Right cardiac atrium (tissue), 5 donors: Measurements from ENCODE around the gene PITPNM3. TPM values are rescaled to one million over a fixed set of nuclear protein-coding genes. Genes with fewer than 3 reads are reported as not detected.

Experiments used
- ATAC-seq, 2 donors: fragments of 200-7000 bp; cut with Tn5 transposase; one replicate each; pipeline versions ENCODE4 v1.8.0 to v1.9.1; 2020; ENCODE audit warnings: moderate library complexity in 2 of 2, mild to moderate bottlenecking in 1 of 2
- DNase-seq, 3 donors: peaks; one replicate each; pipeline ENCODE4 v3.0.0-alpha.2; 2020
- H3K27ac ChIP-seq: one replicate; pipeline ENCODE4 v1.5.1; 2013; ENCODE audit warnings: mild to moderate bottlenecking, low read length, control low read depth, moderate library complexity
- H3K27me3 ChIP-seq: one replicate; pipeline ENCODE4 v1.6.1; 2013; ENCODE audit not compliant: control insufficient read depth, insufficient read depth
- H3K4me1 ChIP-seq: one replicate; pipeline ENCODE4 v1.6.1; 2013; ENCODE audit warnings: low read length; ENCODE audit not compliant: control insufficient read depth, insufficient read depth
- H3K4me3 ChIP-seq: one replicate; pipeline ENCODE4 v1.5.1; 2013; ENCODE audit warnings: low read length, control low read depth
- H3K9me3 ChIP-seq: one replicate; pipeline ENCODE4 v1.6.1; 2013; ENCODE audit warnings: low read length; ENCODE audit not compliant: control insufficient read depth
- whole genome bisulfite sequencing: extraction: QIAGEN DNeasy Blood & Tissue Kit; methylation state at CpG from one replicate; pipeline ENCODE4 v1.1.7; 2013; 5-methylcytosine and 5-hydroxymethylcytosine counted together
- intact Hi-C, 4 donors: fragments of 100-400 bp; cut with DNase I; formaldehyde crosslinking; loops; one replicate each; pipeline versions ENCODE4 v1.11.0 to v1.14.0; 2022 to 2023
- polyA plus RNA-seq: library from polyadenylated mRNA; stranded (reverse); fragments of 200-250 nt; gene quantifications from one replicate; pipeline ENCODE4 v1.2.3, GENCODE V29; 2013
- total RNA-seq, 4 donors: library from RNA; stranded (reverse); fragmentation: NEBNext Ultra II Directional; extraction: Animal tissue kit (Norgen Biotek cat#: 25700); gene quantifications; one replicate each; pipeline ENCODE4 v1.2.1, GENCODE V29; 2021
- donor health status: healthy with polysubstance abuse.
- donor health status: DM: no; HTN: yes; CAD: no.
- donor health status: DM: no; HTN: no; CAD: no.
- donor health status: DM: no; HTN: yes; CAD: no; lungs with severe emphysema.
- donor health status: DM: yes; HTN: yes; CAD: no.

Gene PITPNM3
- total and polyA plus RNA-seq, 5 donors = 0.95 to 3.4 (median 2.4) TPM

DNA sequence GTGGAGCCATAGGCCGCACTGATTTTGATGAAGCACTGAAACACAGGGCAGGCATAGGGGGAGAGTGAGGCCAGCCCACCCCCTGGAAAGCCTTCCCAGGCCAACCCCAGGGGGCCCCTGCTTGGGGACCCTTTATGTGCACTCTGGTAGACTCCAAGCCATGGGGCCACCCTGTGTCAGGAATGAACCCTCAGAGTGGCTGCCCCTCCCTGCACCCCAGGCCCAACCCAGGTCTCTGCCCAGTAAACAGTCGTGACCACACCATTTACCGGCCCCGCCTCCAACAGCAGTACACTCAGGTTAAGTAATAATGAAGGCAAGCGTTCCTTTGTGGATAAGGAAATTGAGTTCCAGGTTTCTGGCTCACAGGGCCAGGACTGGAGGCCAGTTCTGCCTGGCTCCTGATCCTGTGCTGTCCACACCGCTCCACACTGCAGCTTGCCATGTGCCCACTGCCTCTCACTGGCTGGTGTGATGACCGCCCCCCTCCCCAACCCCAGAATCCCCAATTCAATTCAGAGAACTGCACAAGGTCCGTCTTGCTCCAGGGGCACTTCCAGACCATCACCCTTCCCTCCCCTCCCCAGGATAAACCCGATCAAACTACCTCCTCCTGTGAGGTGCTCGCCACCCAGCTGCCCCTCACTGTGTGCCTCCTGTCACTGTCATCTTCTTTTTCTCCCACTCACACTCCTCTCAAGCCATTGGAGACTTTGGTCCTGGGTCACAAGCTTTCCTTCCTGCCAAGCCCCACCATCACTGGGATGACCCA is 98.5 kb downstream of the PITPNM3 start:
- DNase-seq = peak in 1 of 3 donors; percentile 23

DNA sequence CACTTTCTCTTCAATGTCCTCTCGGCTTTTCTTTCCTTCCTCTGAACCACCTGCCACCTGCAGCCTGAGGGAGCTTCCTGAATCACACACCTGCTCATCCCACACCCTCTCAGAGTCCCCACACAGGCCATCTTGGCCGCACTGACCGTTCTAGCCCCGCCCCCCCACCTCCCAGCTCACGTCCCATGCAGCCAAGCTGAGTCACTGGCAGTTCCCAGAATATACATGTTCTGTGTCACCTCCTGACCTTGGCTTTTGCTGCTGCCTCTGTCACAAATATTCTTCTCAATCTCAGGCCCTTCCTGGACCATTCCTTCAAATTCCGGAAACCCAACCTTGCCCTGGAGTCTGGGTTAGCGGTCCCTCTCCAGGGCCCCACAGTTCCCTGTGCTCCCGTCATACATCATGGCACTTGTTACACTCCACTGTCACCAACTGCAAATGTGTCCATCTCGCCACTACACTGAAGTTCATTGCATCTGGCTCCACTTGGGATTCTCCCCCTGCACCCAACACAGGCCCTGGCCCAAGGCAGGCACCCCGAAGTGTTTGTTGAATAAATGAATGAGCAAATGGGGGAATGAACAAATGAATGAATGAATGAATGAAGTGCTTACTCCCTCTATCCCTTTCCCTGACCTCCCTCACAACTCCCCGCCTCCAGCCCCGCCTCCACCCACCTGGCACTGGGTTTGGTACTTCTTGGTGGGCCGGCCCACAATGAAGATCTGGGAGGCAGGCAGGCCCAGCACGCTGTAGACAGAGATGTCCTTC is 99.3 kb downstream of the PITPNM3 start:
- Histone ChIP-seq H3K9me3 (no peaks in the 10 kb centered on the region), H3K27ac (no peak overlapping the region), H3K4me3 (no peak overlapping the region), H3K27me3 (no peaks in the 10 kb centered on the region), H3K4me1 (no peaks in the 10 kb centered on the region)
- ATAC-seq (peak; percentile 11 to 49), DNase-seq (peak in 1 of 3 donors; percentile 52)
- WGBS = 74% methylated on average over 14 of the region's 14 CpGs
- intact Hi-C loops = no loop called here

More for the DNA sequence above, 98.5 kb downstream of the PITPNM3 start:
- Histone ChIP-seq H3K9me3 (no peaks in the 10 kb centered on the region), H3K27me3 (no peaks in the 10 kb centered on the region), H3K4me3 (no peak overlapping the region), H3K27ac (no peak overlapping the region), H3K4me1 (no peaks in the 10 kb centered on the region)
- 84% methylated on average over 10 of the region's 10 CpGs for WGBS
- no peak for ATAC-seq
- intact Hi-C loops = no loop called here

DNA sequence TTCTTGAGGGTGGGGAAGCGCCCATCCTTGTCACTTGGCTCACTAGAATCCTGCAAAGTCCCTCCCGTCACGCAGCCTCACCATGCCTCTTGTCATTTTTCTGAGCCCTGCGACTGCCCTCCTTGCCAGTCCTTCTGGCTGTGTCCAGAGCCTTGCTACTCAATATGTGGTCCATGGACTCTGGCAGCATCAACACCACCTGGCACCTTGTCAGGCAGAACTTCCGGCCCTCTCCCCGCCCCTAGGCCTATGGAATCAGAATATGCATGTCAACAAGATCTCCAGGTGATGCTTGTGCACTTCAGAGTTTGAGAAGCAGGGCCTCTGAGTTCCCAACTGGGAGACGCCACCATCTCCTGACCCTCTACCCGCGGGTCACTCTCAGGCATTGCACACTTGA is 100.0 kb downstream of the PITPNM3 start:
- Histone ChIP-seq H3K27me3 (no peaks in the 10 kb centered on the region), H3K9me3 (no peaks in the 10 kb centered on the region), H3K4me1 (no peaks in the 10 kb centered on the region), H3K27ac (no peak overlapping the region), H3K4me3 (no peak overlapping the region)
- WGBS = 91% methylated on average over 9 of the region's 9 CpGs
- DNase-seq (no peak), ATAC-seq (no peak)
- intact Hi-C loops = no loop called here

DNA sequence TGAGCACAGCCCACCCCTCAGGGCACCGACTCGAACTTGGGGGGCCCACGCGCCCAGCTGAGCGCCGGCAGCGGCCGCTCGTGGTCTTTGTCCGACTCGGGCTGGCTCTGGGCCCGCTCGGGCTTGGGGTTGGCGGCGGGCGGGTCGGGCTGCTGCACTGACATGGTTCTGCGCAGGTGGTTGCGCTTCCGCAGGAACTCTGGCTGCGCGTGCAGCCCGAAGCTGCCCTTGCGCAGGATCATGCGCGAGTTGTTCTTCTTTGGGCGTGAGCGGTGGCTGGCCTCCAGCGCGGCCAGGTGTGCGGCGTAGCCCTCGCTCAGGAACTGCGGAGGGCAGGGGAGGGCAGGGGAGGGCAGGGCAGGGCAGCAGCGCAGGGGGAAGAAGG is 101.0 kb downstream of the PITPNM3 start:
- intact Hi-C loops = no loop called here
- no peaks in the 10 kb centered on the region for H3K9me3 ChIP-seq
- peak in 1 of 2 donors; percentile 34 for ATAC-seq
- no peak overlapping the region for H3K27ac ChIP-seq
- H3K4me3 ChIP-seq = peak overlapping the region; percentile 4
- WGBS = under 1% methylated on average over 35 of the region's 35 CpGs
- peak in 1 of 3 donors; percentile 71 for DNase-seq
- H3K27me3 ChIP-seq = no peaks in the 10 kb centered on the region
- no peaks in the 10 kb centered on the region for H3K4me1 ChIP-seq

- Histone ChIP-seq H3K4me1 (no peaks in the 10 kb centered on the region), H3K9me3 (no peaks in the 10 kb centered on the region), H3K27me3 (no peaks in the 10 kb centered on the region), H3K4me3 (no peak overlapping the region), H3K27ac (no peak overlapping the region)
- 28% methylated on average over 35 of the region's 35 CpGs for WGBS
- intact Hi-C loops = no loop called here
- DNase-seq (no peak), ATAC-seq (no peak)
Measured at GRCh38 chr17:6454495-6455320, 101.6 kb downstream of the PITPNM3 start.

DNA sequence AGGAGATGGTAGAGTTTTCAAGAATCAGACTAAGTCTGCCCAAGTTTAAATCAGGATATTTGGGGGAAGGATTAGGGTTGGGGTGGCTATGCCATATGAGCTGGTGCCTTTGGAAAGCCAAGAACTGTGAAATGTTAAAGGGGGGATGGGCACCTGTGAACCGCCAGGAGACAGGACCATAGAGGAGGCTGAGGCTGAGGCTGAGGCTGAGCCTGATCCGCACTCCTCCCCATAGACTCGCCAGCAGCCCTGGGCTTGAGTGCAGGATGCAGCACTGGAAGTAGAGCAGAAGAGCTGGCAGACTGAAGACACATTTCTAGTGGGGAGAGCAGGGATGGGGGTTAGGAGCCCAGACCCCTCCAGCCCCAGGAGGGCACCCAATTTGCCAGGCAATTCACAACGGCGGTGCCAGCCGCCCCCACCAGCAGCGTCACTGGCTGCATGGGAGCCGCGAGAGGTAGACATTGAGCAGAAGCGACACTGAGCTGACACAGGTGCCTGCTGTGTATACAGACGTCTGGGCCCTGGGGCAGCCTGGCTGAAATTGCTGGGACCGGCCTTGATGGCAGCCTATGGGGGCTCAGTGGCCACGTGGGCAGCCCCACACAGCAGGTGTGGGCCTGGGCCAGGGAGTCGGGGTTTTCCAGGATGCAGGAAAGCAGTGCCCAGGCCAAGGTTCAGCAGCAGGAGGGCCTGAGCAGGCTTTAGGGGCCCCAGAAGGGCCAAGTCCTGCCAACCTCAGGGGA is 102.9 kb downstream of the PITPNM3 start:
- 73% methylated on average over 14 of the region's 14 CpGs for WGBS
- intact Hi-C loops = no loop called here
- ATAC-seq (no peak), DNase-seq (no peak)
- no peaks in the 10 kb centered on the region for H3K27me3 ChIP-seq
- H3K4me1 ChIP-seq = no peaks in the 10 kb centered on the region
- no peak overlapping the region for H3K27ac ChIP-seq
- no peak overlapping the region for H3K4me3 ChIP-seq
- no peaks in the 10 kb centered on the region for H3K9me3 ChIP-seq

GRCh38 chr17:6452471-6453266 is 103.7 kb downstream of the PITPNM3 start:
- DNase-seq = no peak

GRCh38 chr17:6450926-6451832 is 105.2 kb downstream of the PITPNM3 start:
- H3K4me3 ChIP-seq = no peak overlapping the region
- no peaks in the 10 kb centered on the region for H3K27me3 ChIP-seq
- H3K4me1 ChIP-seq = no peaks in the 10 kb centered on the region
- no peak overlapping the region for H3K27ac ChIP-seq
- intact Hi-C loops = no loop called here
- 50% methylated on average over 12 of the region's 12 CpGs for WGBS
- DNase-seq = no peak
- no peaks in the 10 kb centered on the region for H3K9me3 ChIP-seq
- ATAC-seq = no peak

More at GRCh38 chr17:6452471-6453266, 103.7 kb downstream of the PITPNM3 start:
- no peak for ATAC-seq
- H3K4me1 ChIP-seq = no peaks in the 10 kb centered on the region
- no peak overlapping the region for H3K27ac ChIP-seq
- H3K4me3 ChIP-seq = no peak overlapping the region
- 87% methylated on average over 10 of the region's 10 CpGs for WGBS
- no peaks in the 10 kb centered on the region for H3K27me3 ChIP-seq
- H3K9me3 ChIP-seq = no peaks in the 10 kb centered on the region
- intact Hi-C loops = no loop called here

DNA sequence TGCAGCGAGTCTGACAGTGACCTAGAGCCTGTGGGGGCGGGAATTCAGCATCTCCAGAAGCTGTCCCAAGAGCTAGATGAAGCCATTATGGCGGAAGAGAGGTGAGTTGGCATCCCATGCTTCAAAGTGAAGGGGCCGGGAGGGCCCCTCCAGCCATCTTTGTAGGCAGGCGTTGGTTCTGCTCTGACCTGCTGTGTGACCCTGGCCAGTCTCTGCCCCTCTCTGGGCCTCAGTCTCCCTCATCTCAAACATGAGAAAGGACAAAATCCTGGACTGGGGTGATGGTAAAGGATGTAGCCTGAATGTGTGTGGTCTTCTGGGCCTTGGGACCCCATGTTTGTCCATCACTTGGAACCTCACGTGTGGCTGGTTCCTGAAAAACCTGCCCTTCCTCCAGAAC is 107.0 kb downstream of the PITPNM3 start:
- WGBS = 97% methylated on average over 6 of the region's 6 CpGs
- Histone ChIP-seq H3K9me3 (no peaks in the 10 kb centered on the region), H3K27ac (no peak overlapping the region), H3K4me1 (no peaks in the 10 kb centered on the region), H3K27me3 (no peaks in the 10 kb centered on the region), H3K4me3 (no peak overlapping the region)
- intact Hi-C loops = no loop called here
- DNase-seq (no peak), ATAC-seq (no peak)
